Measurements from ENCODE around the gene FAM184B. TPM values are rescaled to one million over a fixed set of nuclear protein-coding genes. Genes with fewer than 3 reads are reported as not detected.
"Not testable (repeated sequence)": the region's sequence is repeated elsewhere in the genome, so short reads cannot be mapped to it uniquely, and the experiment has no call there.

Gene FAM184B
- total RNA-seq, 2 experiments from 2014 or later = not detected

- H3K4me1 Mint-ChIP-seq (ENCODE audit: low read depth) = no peaks in the 10 kb centered on the region
- DNase-seq = no peak
- no peak overlapping the region for H3K27ac Mint-ChIP-seq
- H3K9me3 Mint-ChIP-seq = no peaks in the 10 kb centered on the region
- CTCF ChIA-PET = no interaction called here
- no peak overlapping the region for H3K4me3 Mint-ChIP-seq
- intact Hi-C loops (cut with micrococcal nuclease) = no loop called here
- H3K27me3 Mint-ChIP-seq = peaks cover 1% of the 10 kb centered on the region
- POLR2A ChIA-PET = no interaction called here
- H3K36me3 Mint-ChIP-seq = no peaks in the 10 kb centered on the region
Measured at GRCh38 chr4:17690135-17690534, 91.3 kb downstream of the FAM184B start.

DNA sequence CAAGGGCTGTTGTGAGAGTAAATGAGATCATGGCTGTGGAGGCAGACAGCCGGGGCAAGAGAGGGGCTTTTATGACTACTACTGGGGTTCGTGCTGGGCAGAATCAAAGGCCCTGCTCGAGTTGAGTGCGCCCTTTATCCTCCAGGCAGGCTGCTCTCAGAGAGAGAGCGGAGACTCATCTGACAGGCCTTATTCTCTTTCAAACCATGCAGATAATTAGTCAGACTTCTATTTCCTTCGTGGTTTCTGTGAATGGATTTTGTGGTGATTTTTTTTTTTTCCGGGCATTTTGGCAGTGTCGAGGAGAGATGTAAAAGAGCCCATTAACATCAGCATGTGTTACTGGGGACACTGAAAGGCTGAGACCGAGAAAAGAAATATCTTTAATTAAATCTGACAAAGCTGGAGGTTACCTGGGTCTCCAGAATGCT lies 93.4 kb downstream of the FAM184B start:
- H3K36me3 Mint-ChIP-seq = no peaks in the 10 kb centered on the region
- H3K9me3 Mint-ChIP-seq = no peaks in the 10 kb centered on the region
- ChIA-PET CTCF (no interaction called here), POLR2A (no interaction called here)
- intact Hi-C loops (cut with micrococcal nuclease) = no loop called here
- H3K27ac Mint-ChIP-seq = no peak overlapping the region
- peaks cover 1% of the 10 kb centered on the region for H3K27me3 Mint-ChIP-seq
- no peak overlapping the region for H3K4me3 Mint-ChIP-seq
- H3K4me1 Mint-ChIP-seq (ENCODE audit: low read depth) = no peaks in the 10 kb centered on the region
- no peak for DNase-seq

DNA sequence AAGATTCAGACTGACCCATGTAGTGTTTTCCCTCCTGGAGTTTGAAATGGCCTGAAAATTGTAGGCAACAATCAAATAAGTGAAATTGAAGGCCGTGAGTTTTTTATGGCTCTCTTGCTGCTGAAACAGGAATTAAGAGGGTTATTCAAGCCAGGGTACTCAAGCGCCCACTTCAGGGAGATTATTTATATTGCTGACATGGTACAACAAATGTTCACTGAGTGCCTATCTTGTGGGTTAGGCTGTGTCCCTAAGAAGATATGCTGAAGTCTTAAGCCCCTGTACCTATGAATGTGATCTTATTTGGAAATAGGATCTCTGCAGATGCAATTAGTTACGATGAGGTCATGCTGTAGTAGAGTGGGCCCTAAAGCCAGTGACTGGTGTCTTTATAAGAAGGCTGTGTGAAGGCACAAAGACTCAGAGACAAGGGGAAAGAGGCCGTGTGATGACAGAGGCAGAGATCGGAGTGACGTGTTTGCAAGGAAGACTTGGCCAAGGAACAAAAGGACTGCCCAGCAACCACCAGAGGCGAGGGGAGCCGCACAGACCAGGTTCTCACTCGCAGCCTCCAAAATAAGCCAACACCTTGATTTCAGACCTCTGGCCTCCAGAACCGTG lies 94.1 kb downstream of the FAM184B start:
- ChIA-PET CTCF (no interaction called here), POLR2A (no interaction called here)
- peaks cover 1% of the 10 kb centered on the region for H3K27me3 Mint-ChIP-seq
- H3K36me3 Mint-ChIP-seq = no peaks in the 10 kb centered on the region
- DNase-seq = no peak
- H3K4me3 Mint-ChIP-seq = no peak overlapping the region
- no peaks in the 10 kb centered on the region for H3K4me1 Mint-ChIP-seq (ENCODE audit: low read depth)
- no peak overlapping the region for H3K27ac Mint-ChIP-seq
- intact Hi-C loops (cut with micrococcal nuclease) = no loop called here
- H3K9me3 Mint-ChIP-seq = no peaks in the 10 kb centered on the region

GRCh38 chr4:17684648-17685047 lies 96.8 kb downstream of the FAM184B start:
- CTCF ChIA-PET; H3K36me3 Mint-ChIP-seq; H3K4me3 Mint-ChIP-seq; DNase-seq; H3K27ac Mint-ChIP-seq; intact Hi-C loops (cut with micrococcal nuclease); H3K27me3 Mint-ChIP-seq; H3K9me3 Mint-ChIP-seq; H3K4me1 Mint-ChIP-seq (ENCODE audit: low read depth); POLR2A ChIA-PET: not testable (repeated sequence)

DNA sequence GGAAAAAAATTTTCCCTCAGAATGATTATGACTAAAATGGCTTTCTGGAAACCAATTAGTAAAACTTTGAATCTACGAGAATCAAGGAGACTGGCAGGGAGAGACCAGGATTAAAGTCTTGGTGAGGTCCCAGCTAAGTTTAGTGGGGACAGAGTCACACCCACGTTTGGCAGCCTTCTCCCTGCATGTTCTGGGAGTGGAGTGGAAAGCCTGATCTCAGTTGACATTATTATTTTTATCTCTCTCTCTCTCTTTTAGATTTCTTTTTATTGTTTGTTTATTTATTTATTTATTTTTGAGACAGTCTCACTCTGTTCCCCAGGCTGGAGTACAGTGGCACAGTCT lies 99.2 kb downstream of the FAM184B start:
- no peak overlapping the region for H3K4me3 Mint-ChIP-seq
- DNase-seq = no peak
- no peaks in the 10 kb centered on the region for H3K4me1 Mint-ChIP-seq (ENCODE audit: low read depth)
- no peak overlapping the region for H3K27ac Mint-ChIP-seq
- H3K36me3 Mint-ChIP-seq = no peaks in the 10 kb centered on the region
- ChIA-PET CTCF (no interaction called here), POLR2A (no interaction called here)
- intact Hi-C loops (cut with micrococcal nuclease) = no loop called here
- H3K9me3 Mint-ChIP-seq = no peaks in the 10 kb centered on the region
- peaks cover 6% of the 10 kb centered on the region for H3K27me3 Mint-ChIP-seq

- Mint-ChIP-seq H3K27ac (no peak overlapping the region), H3K9me3 (no peaks in the 10 kb centered on the region), H3K4me1 (ENCODE audit: low read depth) (no peaks in the 10 kb centered on the region), H3K36me3 (no peaks in the 10 kb centered on the region), H3K4me3 (no peak overlapping the region), H3K27me3 (peaks cover 5% of the 10 kb centered on the region)
- intact Hi-C loops (cut with micrococcal nuclease) = no loop called here
- ChIA-PET CTCF (no interaction called here), POLR2A (no interaction called here)
- no peak for DNase-seq
Measured at GRCh38 chr4:17681281-17682221, 99.9 kb downstream of the FAM184B start.

DNA sequence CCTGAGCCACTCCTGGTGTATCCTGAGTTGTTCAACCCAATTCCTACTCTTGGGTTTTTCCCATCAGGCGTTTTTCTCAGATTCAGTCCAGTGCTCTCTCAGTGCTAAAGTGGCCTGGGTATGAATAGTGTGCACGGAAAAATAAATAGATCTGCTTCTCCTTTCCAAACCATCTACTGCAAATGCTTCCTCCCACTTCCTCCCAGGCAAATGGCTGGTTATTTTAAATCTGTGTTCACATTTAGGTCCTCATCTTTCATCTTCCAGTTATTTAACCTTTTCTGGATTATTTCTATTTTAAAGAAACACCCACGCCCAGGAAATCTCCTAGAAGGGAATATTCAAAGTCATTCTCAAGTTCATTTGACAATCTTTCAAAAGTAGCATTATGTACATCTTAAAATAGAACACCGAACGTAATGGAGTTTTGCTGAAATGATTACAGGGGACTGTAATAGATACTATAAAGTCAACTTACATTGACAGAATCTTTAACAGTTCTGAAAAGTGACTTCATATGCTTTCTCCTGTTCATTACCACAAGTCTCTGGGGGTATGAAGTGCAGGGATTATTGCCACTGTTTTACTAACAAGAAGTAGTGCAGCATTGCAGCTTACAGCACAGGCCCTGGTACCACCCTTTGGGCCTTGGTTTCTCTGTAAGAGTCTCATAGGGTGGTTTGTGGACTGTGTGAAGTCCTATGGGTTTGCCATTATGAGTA lies 100.7 kb downstream of the FAM184B start:
- no peaks in the 10 kb centered on the region for H3K9me3 Mint-ChIP-seq
- H3K4me1 Mint-ChIP-seq (ENCODE audit: low read depth) = no peaks in the 10 kb centered on the region
- H3K36me3 Mint-ChIP-seq = no peaks in the 10 kb centered on the region
- ChIA-PET POLR2A (no interaction called here), CTCF (no interaction called here)
- intact Hi-C loops (cut with micrococcal nuclease) = no loop called here
- H3K4me3 Mint-ChIP-seq = no peak overlapping the region
- no peak for DNase-seq
- no peak overlapping the region for H3K27ac Mint-ChIP-seq
- peaks cover 5% of the 10 kb centered on the region for H3K27me3 Mint-ChIP-seq

- POLR2A ChIA-PET = no interaction called here
- H3K9me3 Mint-ChIP-seq = peaks cover 10% of the 10 kb centered on the region
- CTCF ChIA-PET = no interaction called here
- H3K4me3 Mint-ChIP-seq = no peak overlapping the region
- no peak for DNase-seq
- H3K27me3 Mint-ChIP-seq = peaks cover 20% of the 10 kb centered on the region
- no peaks in the 10 kb centered on the region for H3K36me3 Mint-ChIP-seq
- intact Hi-C loops (cut with micrococcal nuclease) = no loop called here
- no peaks in the 10 kb centered on the region for H3K4me1 Mint-ChIP-seq (ENCODE audit: low read depth)
- no peak overlapping the region for H3K27ac Mint-ChIP-seq
Measured at GRCh38 chr4:17670423-17670822, 111.0 kb downstream of the FAM184B start.

DNA sequence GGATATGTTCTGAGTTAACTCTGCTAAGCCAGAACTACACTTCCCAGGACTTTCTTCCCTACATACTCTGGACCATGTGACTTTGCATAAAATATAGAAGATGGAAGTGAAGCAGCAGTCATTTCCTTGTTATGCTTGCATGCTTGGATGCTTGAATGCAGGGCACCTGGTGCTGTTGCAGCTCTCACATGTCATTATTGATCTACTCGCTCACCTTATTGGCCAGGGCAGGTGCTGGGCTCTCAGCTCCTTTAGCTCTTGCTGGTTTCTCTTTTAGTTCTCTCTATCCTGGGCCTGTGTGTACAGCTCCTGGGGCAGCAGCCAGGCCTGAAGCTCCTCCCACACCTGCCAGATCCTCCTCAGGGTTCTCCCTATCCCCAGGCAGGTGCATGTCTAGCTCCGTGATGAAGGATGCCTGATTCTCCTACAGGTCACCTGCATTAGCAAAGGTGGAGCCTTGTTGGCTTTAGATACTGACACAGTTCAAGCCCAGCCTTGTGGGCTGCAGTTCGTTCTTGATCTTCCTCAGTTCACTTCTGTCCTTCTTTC lies 113.7 kb downstream of the FAM184B start:
- ChIA-PET POLR2A (no interaction called here), CTCF (no interaction called here)
- no peak for DNase-seq
- H3K4me3 Mint-ChIP-seq = no peak overlapping the region
- intact Hi-C loops (cut with micrococcal nuclease) = no loop called here
- H3K36me3 Mint-ChIP-seq = no peaks in the 10 kb centered on the region
- H3K9me3 Mint-ChIP-seq = peaks cover 10% of the 10 kb centered on the region
- no peak overlapping the region for H3K27ac Mint-ChIP-seq
- peaks cover 14% of the 10 kb centered on the region for H3K27me3 Mint-ChIP-seq
- no peaks in the 10 kb centered on the region for H3K4me1 Mint-ChIP-seq (ENCODE audit: low read depth)

GRCh38 chr4:17667253-17667652 lies 114.2 kb downstream of the FAM184B start:
- H3K27ac Mint-ChIP-seq = no peak overlapping the region
- CTCF ChIA-PET = no interaction called here
- POLR2A ChIA-PET = no interaction called here
- H3K27me3 Mint-ChIP-seq = peaks cover 14% of the 10 kb centered on the region
- DNase-seq = no peak
- H3K4me3 Mint-ChIP-seq = no peak overlapping the region
- no peaks in the 10 kb centered on the region for H3K36me3 Mint-ChIP-seq
- peaks cover 9% of the 10 kb centered on the region for H3K9me3 Mint-ChIP-seq
- H3K4me1 Mint-ChIP-seq (ENCODE audit: low read depth) = no peaks in the 10 kb centered on the region
- intact Hi-C loops (cut with micrococcal nuclease) = no loop called here

- CTCF ChIA-PET = no interaction called here
- Mint-ChIP-seq H3K27me3 (peaks cover 11% of the 10 kb centered on the region), H3K4me1 (ENCODE audit: low read depth) (no peaks in the 10 kb centered on the region), H3K27ac (no peak overlapping the region), H3K9me3 (no peaks in the 10 kb centered on the region), H3K4me3 (no peak overlapping the region), H3K36me3 (no peaks in the 10 kb centered on the region)
- intact Hi-C loops (cut with micrococcal nuclease) = no loop called here
- POLR2A ChIA-PET = no interaction called here
- DNase-seq = no peak
Measured at GRCh38 chr4:17665852-17666251, 115.6 kb downstream of the FAM184B start.

- Mint-ChIP-seq H3K9me3 (no peaks in the 10 kb centered on the region), H3K36me3 (no peaks in the 10 kb centered on the region), H3K4me1 (ENCODE audit: low read depth) (no peaks in the 10 kb centered on the region), H3K27ac (no peak overlapping the region), H3K4me3 (no peak overlapping the region), H3K27me3 (peaks cover 10% of the 10 kb centered on the region)
- ChIA-PET CTCF (no interaction called here), POLR2A (no interaction called here)
- no peak for DNase-seq
- intact Hi-C loops (cut with micrococcal nuclease) = no loop called here
Measured at GRCh38 chr4:17665346-17665745, 116.1 kb downstream of the FAM184B start.
